Measurements from ENCODE around the gene PCDHA12.
"Not testable (repeated sequence)": the region's sequence is repeated elsewhere in the genome, so short reads cannot be mapped to it uniquely, and the experiment has no call there.

PCDHA12 gene, protein sequence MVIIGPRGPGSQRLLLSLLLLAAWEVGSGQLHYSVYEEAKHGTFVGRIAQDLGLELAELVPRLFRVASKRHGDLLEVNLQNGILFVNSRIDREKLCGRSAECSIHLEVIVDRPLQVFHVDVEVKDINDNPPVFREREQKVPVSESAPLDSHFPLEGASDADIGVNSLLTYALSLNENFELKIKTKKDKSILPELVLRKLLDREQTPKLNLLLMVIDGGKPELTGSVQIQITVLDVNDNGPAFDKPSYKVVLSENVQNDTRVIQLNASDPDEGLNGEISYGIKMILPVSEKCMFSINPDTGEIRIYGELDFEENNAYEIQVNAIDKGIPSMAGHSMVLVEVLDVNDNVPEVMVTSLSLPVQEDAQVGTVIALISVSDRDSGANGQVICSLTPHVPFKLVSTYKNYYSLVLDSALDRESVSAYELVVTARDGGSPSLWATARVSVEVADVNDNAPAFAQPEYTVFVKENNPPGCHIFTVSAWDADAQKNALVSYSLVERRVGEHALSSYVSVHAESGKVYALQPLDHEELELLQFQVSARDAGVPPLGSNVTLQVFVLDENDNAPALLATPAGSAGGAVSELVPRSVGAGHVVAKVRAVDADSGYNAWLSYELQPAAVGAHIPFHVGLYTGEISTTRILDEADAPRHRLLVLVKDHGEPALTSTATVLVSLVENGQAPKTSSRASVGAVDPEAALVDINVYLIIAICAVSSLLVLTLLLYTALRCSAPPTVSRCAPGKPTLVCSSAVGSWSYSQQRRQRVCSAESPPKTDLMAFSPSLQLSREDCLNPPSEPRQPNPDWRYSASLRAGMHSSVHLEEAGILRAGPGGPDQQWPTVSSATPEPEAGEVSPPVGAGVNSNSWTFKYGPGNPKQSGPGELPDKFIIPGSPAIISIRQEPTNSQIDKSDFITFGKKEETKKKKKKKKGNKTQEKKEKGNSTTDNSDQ

DNA sequence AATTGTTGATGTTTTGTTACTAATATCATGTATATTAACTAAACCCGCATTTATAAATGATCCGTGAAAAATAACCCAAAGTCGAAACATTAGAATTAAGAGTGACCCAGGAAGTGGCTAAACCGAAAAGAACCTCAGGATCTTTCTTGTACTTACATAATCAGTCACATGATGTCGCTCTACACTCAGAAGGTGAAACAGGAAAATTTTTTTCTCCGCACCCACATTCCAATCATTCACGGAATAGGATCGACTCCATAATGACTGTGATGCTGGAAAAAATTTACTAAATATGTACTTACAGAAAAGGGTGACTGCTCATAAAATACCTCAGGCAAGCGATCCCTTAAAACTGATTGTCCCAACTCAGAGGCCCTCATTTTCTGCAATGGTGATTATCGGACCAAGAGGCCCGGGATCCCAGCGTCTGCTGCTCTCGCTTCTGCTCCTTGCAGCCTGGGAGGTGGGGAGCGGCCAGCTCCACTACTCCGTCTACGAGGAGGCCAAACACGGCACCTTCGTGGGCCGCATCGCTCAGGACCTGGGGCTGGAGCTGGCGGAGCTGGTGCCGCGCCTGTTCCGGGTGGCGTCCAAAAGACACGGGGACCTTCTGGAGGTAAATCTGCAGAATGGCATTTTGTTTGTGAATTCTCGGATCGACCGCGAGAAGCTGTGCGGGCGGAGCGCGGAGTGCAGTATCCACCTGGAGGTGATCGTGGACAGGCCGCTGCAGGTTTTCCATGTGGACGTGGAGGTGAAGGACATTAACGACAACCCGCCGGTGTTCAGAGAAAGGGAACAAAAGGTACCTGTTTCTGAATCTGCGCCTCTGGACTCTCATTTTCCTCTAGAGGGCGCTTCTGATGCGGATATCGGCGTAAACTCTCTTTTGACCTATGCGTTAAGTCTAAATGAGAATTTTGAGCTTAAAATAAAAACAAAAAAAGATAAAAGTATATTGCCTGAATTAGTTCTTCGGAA is at the start of gene PCDHA12:
PCDHA12 (plus strand) TSS at position 224 of the 981 bp plus-strand sequence; CDS start at position 389, 165 bp downstream.
- no peak for DNase-seq

DNA sequence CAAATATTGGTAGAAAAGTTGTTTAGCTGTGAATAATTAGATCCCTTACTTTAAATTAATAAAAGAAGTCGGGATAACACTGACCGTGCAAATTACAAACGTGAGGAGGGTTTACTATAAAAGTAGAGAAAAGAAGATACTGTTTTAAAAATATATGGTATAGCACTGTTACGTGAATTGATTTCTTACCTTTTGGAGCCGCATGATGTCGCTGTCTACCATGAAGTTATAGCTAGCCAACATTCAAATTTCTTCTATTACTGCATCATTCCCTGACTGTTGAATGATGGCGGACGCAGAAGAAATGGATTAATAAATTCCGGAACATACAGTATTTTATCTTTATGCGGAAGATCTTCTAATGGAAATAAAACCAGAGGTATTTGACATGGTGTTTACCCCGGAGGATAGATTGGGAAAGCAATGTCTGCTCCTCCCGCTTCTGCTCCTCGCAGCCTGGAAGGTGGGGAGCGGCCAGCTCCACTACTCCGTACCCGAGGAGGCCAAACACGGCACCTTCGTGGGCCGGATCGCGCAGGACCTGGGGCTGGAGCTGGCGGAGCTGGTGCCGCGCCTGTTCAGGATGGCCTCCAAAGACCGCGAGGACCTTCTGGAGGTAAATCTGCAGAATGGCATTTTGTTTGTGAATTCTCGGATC is 47.3 kb upstream of the PCDHA12 start, which contains the start of gene PCDHA6:
PCDHA6 (plus strand) TSS at position 257 of the 658 bp plus-strand sequence; CDS start at position 389, 132 bp downstream.
- no peak for DNase-seq

DNA sequence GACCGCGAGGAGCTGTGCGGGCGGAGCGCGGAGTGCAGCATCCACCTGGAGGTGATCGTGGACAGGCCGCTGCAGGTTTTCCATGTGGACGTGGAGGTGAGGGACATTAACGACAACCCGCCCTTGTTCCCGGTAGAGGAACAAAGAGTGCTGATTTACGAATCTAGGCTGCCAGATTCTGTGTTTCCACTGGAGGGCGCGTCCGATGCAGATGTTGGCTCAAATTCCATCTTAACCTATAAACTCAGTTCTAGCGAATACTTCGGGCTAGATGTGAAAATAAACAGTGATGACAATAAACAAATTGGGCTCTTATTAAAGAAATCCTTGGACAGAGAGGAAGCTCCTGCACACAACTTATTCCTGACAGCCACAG is 46.8 kb upstream of the PCDHA12 start:
- DNase-seq = no peak

DNA sequence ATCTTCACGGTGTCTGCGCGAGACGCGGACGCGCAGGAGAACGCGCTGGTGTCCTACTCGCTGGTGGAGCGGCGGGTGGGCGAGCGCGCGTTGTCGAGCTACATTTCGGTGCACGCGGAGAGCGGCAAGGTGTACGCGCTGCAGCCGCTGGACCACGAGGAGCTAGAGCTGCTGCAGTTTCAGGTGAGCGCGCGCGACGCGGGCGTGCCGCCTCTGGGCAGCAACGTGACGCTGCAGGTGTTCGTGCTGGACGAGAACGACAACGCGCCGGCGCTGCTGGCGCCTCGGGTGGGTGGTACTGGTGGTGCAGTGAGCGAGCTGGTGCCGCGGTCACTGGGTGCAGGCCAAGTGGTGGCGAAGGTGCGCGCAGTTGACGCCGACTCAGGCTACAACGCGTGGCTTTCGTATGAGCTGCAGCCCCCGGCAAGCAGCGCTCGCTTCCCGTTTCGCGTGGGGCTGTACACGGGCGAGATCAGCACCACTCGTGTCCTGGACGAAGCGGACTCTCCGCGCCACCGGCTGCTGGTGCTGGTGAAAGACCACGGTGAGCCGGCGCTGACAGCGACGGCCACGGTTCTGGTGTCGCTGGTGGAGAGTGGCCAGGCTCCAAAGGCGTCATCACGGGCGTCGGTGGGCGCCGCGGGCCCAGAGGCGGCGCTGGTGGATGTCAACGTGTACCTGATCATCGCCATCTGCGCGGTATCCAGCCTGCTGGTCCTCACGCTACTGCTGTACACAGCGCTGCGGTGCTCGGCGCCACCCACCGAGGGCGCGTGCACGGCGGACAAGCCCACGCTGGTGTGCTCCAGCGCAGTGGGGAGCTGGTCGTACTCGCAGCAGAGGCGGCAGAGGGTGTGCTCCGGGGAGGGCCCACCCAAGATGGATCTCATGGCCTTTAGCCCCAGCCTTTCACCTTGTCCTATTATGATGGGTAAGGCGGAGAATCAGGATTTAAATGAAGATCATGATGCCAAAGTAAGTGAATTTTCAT is 45.3 kb upstream of the PCDHA12 start:
- not testable (repeated sequence) for DNase-seq

DNA sequence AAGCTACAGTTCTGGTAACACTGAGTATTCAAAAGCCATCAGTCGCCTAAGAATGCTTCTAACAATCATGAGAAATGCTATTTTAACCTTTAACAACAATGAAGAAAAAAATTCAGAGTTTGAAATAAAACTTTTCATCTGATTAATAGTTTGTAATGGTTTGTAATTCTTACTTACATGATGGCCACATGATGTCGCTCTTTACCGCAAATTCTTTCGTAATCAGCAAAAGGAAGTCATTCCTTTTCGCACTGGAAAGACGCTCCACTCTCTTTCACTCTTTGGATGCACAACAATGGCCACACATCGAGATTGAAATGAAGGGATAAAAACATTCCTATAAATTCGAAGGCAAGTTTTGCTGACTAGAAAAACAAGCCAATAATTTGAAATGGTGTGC is 41.1 kb upstream of the PCDHA12 start, which contains the start of gene PCDHA7:
PCDHA7 (plus strand) TSS at position 277 of the 400 bp plus-strand sequence; CDS start at position 392, 115 bp downstream.
- DNase-seq = no peak

DNA sequence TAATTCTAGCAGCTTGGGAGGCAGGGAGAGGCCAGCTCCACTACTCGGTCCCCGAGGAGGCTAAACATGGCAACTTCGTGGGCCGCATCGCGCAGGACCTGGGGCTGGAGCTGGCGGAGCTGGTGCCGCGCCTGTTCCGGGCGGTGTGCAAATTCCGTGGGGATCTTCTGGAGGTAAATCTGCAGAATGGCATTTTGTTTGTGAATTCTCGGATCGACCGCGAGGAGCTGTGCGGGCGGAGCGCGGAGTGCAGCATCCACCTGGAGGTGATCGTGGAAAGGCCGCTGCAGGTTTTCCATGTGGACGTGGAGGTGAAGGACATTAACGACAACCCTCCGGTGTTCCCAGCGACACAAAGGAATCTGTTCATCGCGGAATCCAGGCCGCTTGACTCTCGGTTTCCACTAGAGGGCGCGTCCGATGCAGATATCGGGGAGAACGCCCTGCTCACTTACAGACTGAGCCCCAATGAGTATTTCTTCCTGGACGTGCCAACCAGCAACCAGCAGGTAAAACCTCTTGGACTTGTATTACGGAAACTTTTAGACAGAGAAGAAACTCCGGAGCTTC is 40.6 kb upstream of the PCDHA12 start:
- DNase-seq = not testable (repeated sequence)

DNA sequence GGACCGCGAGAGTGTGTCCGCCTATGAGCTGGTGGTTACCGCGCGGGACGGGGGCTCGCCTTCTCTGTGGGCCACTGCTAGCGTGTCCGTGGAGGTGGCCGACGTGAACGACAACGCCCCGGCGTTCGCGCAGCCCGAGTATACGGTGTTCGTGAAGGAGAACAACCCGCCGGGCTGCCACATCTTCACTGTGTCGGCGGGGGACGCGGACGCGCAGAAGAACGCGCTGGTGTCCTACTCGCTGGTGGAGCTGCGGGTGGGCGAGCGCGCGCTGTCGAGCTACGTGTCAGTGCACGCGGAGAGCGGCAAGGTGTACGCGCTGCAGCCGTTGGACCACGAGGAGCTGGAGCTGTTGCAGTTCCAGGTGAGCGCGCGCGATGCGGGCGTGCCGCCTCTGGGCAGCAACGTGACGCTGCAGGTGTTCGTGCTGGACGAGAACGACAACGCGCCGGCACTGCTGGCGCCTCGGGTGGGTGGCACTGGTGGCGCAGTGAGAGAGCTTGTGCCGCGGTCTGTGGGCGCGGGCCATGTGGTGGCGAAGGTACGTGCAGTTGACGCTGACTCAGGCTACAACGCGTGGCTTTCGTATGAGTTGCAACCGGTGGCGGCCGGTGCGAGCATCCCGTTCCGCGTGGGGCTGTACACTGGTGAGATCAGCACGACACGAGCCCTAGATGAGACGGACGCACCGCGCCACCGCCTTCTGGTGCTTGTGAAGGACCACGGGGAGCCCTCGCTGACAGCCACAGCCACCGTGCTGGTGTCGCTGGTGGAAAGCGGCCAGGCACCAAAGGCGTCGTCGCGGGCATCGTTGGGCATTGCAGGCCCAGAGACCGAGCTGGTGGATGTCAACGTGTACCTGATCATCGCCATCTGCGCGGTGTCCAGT is 39.2 kb upstream of the PCDHA12 start:
- DNase-seq = no peak

DNA sequence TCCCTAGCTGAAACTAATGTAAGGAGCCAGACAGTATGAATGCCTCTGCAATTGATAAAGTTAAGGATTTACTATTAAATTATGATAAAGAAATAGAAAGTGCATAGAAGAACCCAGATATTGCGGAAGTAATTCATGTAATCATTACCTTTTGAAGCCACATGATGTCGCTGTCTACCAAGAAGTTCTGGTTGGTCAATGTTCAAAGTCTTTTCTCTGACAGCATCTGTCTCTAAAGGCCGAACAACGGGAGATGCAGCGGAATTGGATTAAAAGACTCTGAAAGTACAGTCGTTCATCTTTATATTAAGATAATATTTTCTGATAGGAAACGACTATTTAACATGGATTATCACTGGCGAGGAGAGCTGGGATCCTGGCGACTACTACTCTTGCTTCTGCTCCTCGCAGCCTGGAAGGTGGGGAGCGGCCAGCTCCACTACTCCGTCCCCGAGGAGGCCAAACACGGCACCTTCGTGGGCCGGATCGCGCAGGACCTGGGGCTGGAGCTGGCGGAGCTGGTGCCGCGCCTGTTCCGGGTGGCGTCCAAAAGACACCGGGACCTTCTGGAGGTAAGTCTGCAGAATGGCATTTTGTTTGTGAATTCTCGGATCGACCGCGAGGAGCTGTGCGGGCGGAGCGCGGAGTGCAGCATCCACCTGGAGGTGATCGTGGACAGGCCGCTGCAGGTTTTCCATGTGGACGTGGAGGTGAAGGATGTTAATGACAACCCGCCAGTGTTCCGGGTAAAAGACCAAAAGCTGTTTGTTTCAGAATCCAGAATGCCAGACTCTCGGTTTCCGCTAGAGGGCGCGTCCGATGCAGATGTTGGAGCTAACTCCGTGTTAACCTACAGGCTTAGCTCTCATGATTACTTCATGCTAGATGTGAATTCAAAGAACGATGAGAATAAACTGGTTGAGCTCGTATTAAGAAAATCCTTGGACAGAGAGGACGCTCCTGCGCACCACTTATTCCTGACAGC is 33.8 kb upstream of the PCDHA12 start, which contains the start of gene PCDHA8:
PCDHA8 (plus strand) TSS at position 210 of the 985 bp plus-strand sequence; CDS start at position 345, 135 bp downstream.
- DNase-seq = no peak

DNA sequence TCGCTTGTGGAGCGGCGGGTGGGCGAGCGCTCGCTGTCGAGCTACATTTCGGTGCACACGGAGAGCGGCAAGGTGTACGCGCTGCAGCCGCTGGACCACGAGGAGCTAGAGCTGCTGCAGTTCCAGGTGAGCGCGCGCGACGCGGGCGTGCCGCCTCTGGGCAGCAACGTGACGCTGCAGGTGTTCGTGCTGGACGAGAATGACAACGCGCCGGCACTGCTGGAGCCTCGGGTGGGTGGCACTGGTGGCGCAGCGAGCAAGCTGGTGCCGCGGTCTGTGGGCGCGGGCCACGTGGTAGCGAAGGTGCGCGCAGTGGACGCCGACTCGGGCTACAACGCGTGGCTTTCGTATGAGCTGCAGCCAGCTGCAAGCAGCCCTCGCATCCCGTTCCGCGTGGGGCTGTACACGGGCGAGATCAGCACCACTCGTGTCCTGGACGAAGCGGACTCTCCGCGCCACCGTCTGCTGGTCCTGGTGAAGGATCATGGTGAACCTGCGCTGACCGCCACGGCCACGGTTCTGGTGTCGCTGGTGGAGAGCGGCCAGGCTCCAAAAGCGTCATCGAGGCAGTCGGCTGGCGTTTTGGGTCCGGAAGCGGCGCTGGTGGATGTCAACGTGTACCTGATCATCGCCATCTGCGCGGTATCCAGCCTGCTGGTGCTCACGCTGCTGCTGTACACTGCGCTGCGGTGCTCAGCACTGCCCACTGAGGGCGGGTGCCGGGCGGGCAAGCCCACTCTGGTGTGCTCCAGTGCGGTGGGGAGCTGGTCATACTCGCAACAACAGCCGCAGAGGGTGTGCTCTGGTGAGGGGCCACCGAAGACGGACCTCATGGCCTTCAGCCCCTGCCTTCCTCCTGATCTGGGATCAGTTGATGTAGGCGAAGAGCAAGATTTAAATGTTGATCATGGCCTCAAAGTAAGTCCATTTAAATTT is 32.0 kb upstream of the PCDHA12 start:
- DNase-seq = no peak

DNA sequence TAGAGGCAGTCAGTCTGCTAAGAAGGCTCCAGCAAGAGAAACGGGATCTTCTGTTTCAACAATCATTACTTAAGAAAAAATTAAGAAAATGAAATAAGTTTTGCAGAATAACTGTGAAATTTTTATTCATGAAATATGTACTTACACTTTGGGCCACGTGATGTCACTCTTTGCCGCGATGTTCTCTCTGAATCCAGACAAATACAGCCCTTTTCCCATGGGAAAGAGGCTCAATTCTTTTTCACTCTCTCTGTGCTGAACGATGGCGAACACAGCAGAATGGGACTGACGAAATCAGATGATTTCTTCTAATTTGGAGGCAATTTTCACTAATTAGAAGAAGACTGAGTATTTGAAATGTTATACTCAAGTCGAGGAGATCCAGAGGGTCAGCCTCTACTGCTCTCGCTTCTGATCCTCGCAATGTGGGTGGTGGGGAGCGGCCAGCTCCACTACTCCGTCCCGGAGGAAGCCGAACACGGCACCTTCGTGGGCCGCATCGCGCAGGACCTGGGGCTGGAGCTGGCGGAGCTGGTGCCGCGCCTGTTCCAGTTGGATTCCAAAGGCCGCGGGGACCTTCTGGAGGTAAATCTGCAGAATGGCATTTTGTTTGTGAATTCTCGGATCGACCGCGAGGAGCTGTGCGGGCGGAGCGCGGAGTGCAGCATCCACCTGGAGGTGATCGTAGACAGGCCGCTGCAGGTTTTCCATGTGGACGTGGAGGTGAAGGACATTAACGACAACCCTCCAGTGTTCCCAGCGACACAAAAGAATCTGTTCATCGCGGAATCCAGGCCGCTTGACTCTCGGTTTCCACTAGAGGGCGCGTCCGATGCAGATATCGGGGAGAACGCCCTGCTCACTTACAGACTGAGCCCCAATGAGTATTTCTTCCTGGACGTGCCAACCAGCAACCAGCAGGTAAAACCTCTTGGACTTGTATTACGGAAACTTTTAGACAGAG is 26.7 kb upstream of the PCDHA12 start, which contains the start of gene PCDHA9:
PCDHA9 (plus strand) TSS at position 244 of the 964 bp plus-strand sequence; CDS start at position 358, 114 bp downstream.
- DNase-seq = not testable (repeated sequence)

DNA sequence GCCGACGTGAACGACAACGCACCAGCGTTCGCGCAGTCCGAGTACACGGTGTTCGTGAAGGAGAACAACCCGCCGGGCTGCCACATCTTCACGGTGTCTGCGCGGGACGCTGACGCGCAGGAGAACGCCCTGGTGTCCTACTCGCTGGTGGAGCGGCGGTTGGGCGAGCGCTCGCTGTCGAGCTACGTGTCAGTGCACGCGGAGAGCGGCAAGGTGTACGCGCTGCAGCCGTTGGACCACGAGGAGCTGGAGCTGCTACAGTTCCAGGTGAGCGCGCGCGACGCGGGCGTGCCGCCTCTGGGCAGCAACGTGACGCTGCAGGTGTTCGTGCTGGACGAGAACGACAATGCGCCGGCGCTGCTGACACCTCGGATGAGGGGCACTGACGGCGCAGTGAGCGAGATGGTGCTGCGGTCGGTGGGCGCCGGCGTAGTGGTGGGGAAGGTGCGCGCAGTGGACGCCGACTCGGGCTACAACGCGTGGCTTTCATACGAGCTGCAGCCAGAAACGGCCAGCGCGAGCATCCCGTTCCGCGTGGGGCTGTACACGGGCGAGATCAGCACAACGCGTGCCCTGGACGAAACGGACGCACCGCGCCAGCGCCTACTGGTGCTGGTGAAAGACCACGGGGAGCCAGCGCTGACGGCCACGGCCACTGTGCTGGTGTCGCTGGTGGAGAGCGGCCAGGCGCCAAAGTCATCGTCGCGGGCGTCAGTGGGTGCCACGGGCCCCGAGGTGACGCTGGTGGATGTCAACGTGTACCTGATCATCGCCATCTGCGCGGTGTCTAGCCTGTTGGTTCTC is 25.1 kb upstream of the PCDHA12 start:
- not testable (repeated sequence) for DNase-seq

DNA sequence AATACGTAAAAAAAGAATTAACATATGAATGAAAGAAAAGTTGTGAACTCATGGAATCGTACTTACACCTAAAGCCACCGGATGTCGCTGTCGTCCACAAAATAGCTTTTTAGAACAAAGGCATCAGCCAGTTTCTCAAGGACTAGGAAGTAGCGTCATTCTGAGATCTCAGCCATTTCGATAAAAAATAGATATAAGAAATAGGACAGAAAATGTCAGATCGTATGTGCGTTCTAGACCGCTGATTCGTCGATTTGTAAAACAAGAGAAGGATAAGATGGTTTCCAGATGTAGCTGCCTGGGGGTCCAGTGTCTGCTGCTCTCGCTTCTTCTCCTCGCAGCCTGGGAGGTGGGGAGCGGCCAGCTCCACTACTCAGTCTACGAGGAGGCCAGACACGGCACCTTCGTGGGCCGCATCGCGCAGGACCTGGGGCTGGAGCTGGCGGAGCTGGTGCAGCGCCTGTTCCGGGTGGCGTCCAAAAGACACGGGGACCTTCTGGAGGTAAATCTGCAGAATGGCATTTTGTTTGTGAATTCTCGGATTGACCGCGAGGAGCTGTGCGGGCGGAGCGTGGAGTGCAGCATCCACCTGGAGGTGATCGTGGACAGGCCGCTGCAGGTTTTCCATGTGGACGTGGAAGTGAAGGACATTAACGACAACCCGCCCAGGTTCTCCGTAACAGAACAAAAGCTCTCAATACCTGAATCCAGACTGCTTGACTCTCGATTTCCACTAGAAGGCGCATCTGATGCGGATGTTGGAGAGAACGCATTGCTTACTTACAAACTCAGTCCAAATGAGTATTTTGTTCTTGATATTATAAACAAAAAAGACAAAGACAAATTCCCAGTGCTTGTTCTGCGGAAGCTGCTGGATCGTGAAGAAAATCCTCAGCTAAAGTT is 19.1 kb upstream of the PCDHA12 start, which contains the start of gene PCDHA10:
PCDHA10 (plus strand) TSS at position 126 of the 903 bp plus-strand sequence; CDS start at position 278, 152 bp downstream.
- DNase-seq = no peak

Measured in cortex of kidney (tissue), 1 donor.